Activated CD8-positive, alpha-beta memory T cell treated with anti-CD3 and anti-CD28 coated beads for 36 hours (primary cell): ENCODE results near the gene DCTPP1. TPM values are rescaled to one million over a fixed set of nuclear protein-coding genes. Genes with fewer than 3 reads are reported as not detected.

Source experiments
- CTCF ChIA-PET: fragments of 350-600 bp; sonication (Branson Sonifier 250); formaldehyde crosslinking; loops from one replicate; lab custom pipeline; 2021; ENCODE audit warnings: antibody characterized with exemption; lab: Charles Lee
- POLR2A ChIA-PET: fragments of 350-600 bp; sonication (Branson Sonifier 250); formaldehyde crosslinking; loops from one replicate; lab custom pipeline; 2021; ENCODE audit warnings: antibody characterized with exemption; lab: Charles Lee
- total RNA-seq, 2 experiments: library from RNA; stranded (reverse); gene quantifications; one replicate each; pipeline ENCODE4 v1.2.3, GENCODE V29; 2021

Gene DCTPP1
- total RNA-seq, 2 experiments from 2014 or later = 182 TPM

DNA sequence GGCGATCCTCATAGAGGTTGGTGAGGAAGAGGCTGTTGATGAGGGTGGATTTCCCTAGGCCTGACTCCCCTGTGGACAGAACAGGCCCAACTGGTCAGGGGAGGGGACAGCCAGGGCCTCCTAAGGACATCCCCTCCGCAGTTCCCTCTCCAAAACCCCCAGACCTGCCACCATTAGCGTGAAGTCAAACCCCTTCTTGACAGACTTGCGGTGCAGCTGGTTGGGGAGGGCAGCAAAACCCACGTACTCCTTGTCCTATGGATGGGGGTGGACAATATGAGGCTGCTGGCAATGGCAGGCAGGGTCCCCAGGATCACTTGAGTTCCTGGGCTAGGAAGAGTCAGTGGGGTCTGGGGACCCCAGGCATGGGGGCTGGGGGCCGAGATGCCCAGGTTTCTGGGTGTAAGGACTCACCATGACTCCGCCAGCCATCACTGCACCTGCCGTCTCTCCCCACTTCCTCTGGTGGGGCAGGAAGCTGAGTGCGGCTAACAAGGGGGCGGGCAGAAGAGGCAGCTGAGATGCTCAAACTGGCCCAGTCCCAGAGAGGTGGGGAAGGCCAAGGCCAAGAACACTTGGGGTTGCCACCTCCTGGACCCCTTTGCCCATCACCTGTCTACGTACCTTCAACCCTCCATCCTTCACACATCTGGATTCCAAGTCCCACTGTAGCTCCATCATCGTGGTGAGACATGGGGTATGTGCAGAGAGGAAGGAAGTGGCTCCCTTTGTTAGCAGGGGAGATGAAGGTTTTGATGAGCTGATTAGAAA, 47.5 kb downstream of the DCTPP1 start, which contains the start of gene SEPTIN1:
TSS of gene SEPTIN1 (minus strand) at position 451 of the 771 bp plus-strand sequence. CDS start at position 432, 19 bp downstream.
- CTCF ChIA-PET = interaction anchor here (0.7 to 2.7 kb wide), 7 partner anchors 10 to 27 kb away, joined by 3 to 7 read pairs (median 4); partner anchors contain the start of genes TBC1D10B and ZNF771
- POLR2A ChIA-PET = interaction anchor here (0.6 to 2.0 kb wide), 12 partner anchors 11 to 250 kb away, joined by 3 to 11 read pairs (median 5); partner anchors contain the start of genes CD2BP2, TBC1D10B, ZNF48 and ZNF771

GRCh38 chr16:30381291-30382041, 48.4 kb downstream of the DCTPP1 start:
- POLR2A ChIA-PET = interaction anchor here (0.5 to 1.7 kb wide), 3 partner anchors 34 to 209 kb away, joined by 5 to 9 read pairs (median 6); no protein-coding TSS in a partner anchor
- CTCF ChIA-PET = interaction anchor here (1.0 to 2.7 kb wide), 5 partner anchors 12 to 28 kb away, joined by 3 to 11 read pairs (median 7); partner anchors contain the start of genes ZNF48 and ZNF771

GRCh38 chr16:30380803-30381208, 49.0 kb downstream of the DCTPP1 start:
- ChIA-PET CTCF (interaction anchor here (1.5 to 2.7 kb wide), 3 partner anchors 9 to 14 kb away, joined by 4 to 11 read pairs (median 9); partner anchors contain the start of gene ZNF48), POLR2A (interaction anchor here (0.5 kb wide), 1 partner anchor 34 kb away, joined by 9 read pairs; no protein-coding TSS in a partner anchor)

- ChIA-PET POLR2A (no interaction called here), CTCF (interaction anchor here (1.5 to 2.7 kb wide), 3 partner anchors 9 to 15 kb away, joined by 4 to 11 read pairs (median 9); partner anchors contain the start of gene ZNF48)
Observed at GRCh38 chr16:30380072-30380802, 49.6 kb downstream of the DCTPP1 start.

DNA sequence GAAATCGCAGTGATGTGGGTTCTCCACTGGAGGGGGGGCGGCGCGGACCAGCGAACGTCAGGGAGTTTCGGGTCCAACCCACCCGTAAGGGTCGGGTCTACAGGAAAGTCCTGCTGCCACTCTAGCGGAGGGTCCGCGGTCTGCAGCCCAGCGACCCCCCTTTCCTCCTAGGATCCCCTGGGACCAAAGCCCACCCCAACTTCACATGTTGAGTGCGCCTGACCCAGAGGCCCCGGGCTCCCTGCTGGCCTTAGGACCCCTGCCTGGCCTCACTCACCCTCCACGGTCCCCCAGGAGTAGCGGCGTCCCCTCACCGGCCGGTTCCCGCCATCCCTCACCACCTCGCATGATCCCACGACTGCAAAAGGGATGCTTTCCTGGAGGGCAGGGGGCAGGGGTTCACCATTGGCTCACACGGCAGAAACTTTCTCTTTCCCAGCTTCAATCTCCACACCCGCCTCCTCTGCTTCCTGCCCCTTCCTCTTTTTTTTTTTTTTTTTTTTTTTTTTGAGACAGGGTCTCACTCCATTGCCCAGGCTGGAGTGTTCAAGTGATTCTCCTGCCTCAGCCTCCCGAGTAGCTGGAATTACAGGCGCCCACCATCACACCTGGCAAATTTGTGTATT, 50.6 kb downstream of the DCTPP1 start:
- POLR2A ChIA-PET = interaction anchor here (0.6 kb wide), 1 partner anchor 196 kb away, joined by 7 read pairs; no protein-coding TSS in a partner anchor
- CTCF ChIA-PET = interaction anchor here (1.5 to 2.7 kb wide), 3 partner anchors 8 to 16 kb away, joined by 4 to 11 read pairs (median 9); partner anchors contain the start of gene ZNF48

- ChIA-PET CTCF (interaction anchor here (0.8 to 1.5 kb wide), 3 partner anchors 17 to 193 kb away, joined by 3 to 8 read pairs (median 3); partner anchors contain the start of genes ZNF48 and ZNF688), POLR2A (interaction anchor here (0.6 to 0.9 kb wide), 3 partner anchors 28 to 195 kb away, joined by 3 to 7 read pairs (median 3); partner anchors contain the start of gene ZNF771)
Observed at GRCh38 chr16:30378236-30379157, 51.3 kb downstream of the DCTPP1 start.

- CTCF ChIA-PET = interaction anchor here (0.8 to 1.5 kb wide), 4 partner anchors 18 to 194 kb away, joined by 3 to 8 read pairs (median 3); partner anchors contain the start of genes ZNF48 and ZNF688
Observed at GRCh38 chr16:30377812-30378235, 52.0 kb downstream of the DCTPP1 start.

GRCh38 chr16:30377050-30377811, 52.6 kb downstream of the DCTPP1 start:
- POLR2A ChIA-PET = interaction anchor here (0.8 to 1.6 kb wide), 3 partner anchors 13 to 192 kb away, joined by 3 to 4 read pairs (median 3); partner anchors contain the start of gene ZNF771
- CTCF ChIA-PET = interaction anchor here (0.8 to 1.5 kb wide), 4 partner anchors 19 to 194 kb away, joined by 3 to 8 read pairs (median 3); partner anchors contain the start of genes ZNF48 and ZNF688

More at GRCh38 chr16:30377812-30378235, 52.0 kb downstream of the DCTPP1 start:
- POLR2A ChIA-PET = interaction anchor here (0.8 to 1.6 kb wide), 4 partner anchors 14 to 193 kb away, joined by 3 to 4 read pairs (median 3); partner anchors contain the start of gene ZNF771

GRCh38 chr16:30376461-30376902, 53.3 kb downstream of the DCTPP1 start:
- POLR2A ChIA-PET = interaction anchor here (0.8 to 1.6 kb wide), 2 partner anchors 12 to 31 kb away, joined by 3 to 4 read pairs; partner anchors contain the start of gene ZNF771
- CTCF ChIA-PET = interaction anchor here (0.5 to 1.3 kb wide), 2 partner anchors 33 to 192 kb away, joined by 3 read pairs; no protein-coding TSS in a partner anchor

DNA sequence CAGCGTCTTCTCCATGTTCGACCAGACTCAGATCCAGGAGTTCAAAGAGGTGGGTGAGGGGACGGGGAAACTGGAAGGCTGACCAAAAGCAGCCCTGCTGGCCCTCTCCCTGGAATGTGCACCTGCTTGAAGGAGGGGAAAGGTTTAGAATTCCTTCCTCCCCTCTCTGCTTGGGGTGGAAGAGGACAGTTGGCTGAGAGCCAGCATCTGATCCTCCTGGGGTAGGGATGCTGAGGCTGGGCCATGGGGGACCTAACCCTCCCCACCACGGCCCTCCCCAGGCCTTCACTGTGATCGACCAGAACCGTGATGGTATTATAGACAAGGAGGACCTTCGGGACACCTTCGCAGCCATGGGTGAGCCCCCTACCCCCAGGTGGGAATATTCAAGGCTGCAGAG, 54.0 kb downstream of the DCTPP1 start:
- CTCF ChIA-PET = interaction anchor here (0.5 kb wide), 1 partner anchor 193 kb away, joined by 3 read pairs; no protein-coding TSS in a partner anchor
- POLR2A ChIA-PET = no interaction called here

DNA sequence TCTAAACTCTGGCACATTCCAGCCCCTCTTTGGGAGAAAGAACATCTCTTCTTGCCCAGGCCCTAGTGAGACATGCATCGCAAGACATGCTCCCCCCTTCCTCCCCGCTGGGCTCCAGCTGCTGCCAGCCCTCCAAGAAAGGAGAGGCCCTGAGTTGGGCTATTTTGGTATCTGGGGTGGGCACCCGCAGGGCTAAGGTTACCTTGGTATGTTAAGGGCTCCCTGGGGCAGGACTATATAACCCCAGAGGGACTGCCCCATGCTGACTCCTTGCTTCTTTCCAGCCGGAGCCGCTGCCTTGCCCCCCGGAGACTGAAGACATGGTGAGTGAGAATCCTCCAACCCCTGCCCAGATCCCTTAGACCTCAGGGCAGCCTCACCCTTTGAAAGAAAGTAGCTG, 55.3 kb downstream of the DCTPP1 start, which contains the start of gene MYL11:
TSS of gene MYL11 (plus strand) at position 265 of the 400 bp plus-strand sequence. CDS start at position 321, 56 bp downstream.
- CTCF ChIA-PET = no interaction called here
- POLR2A ChIA-PET = no interaction called here
